HepG2 (cell line): ENCODE data around the gene CARD16. TPM values are rescaled to one million over a fixed set of nuclear protein-coding genes. Genes with fewer than 3 reads are reported as not detected.

Experiments
- ATF3 ChIP-seq: sonication (generic); formaldehyde crosslinking; IDR thresholded peaks from 2 replicates; pipeline ENCODE4 v1.4.0; 2020; ENCODE audit warnings: missing genetic modification reagents
- ATF6 ChIP-seq: sonication (generic); formaldehyde crosslinking; conservative IDR thresholded peaks from 2 replicates; pipeline ENCODE4 v1.4.0; 2020; ENCODE audit warnings: missing genetic modification reagents
- CREB1 ChIP-seq, 2 experiments: fragments of 450-650 bp in 1 of 2; IDR thresholded peaks; 2 replicates each; pipeline ENCODE4 v1.6.1; 2016 to 2017; ENCODE audit warnings: control low read depth in 1 of 2, mild to moderate bottlenecking in 1 of 2, missing compliant biosample characterization in 1 of 2, missing genetic modification characterization in 1 of 2
- EHMT2 ChIP-seq: fragments of 200-600 bp; sonication (generic); IDR thresholded peaks from 2 replicates; pipeline ENCODE4 v1.7.0; 2017; ENCODE audit warnings: antibody characterized with exemption, low read depth, low read length, borderline replicate concordance
- FIP1L1 ChIP-seq: fragments of 200-400 bp; formaldehyde crosslinking; IDR thresholded peaks from 2 replicates; pipeline ENCODE4 v1.6.1; 2018; ENCODE audit warnings: low read depth, mild to moderate bottlenecking, low read length, moderate library complexity, borderline replicate concordance; ENCODE audit not compliant: insufficient read depth
- FOXA1 ChIP-seq, 2 experiments: fragments of 450-650 bp in 1 of 2; sonication (generic) in 1 of 2; formaldehyde crosslinking in 1 of 2; IDR thresholded peaks; 2 replicates each; pipeline versions ENCODE4 v1.4.0 to v1.6.1; 2016 to 2020; ENCODE audit warnings: missing genetic modification reagents in 1 of 2
- PAX8 ChIP-seq: sonication (generic); formaldehyde crosslinking; IDR thresholded peaks from 2 replicates; pipeline ENCODE4 v1.8.0; 2022; ENCODE audit warnings: mild to moderate bottlenecking, missing genetic modification reagents, borderline replicate concordance
- PAXIP1 ChIP-seq: sonication (generic); formaldehyde crosslinking; conservative IDR thresholded peaks from 2 replicates; pipeline ENCODE4 v1.4.0; 2020; ENCODE audit warnings: mild to moderate bottlenecking, missing genetic modification reagents, moderate library complexity
- REPIN1 ChIP-seq: sonication (generic); formaldehyde crosslinking; IDR thresholded peaks from 2 replicates; pipeline ENCODE4 v1.8.0; 2022; ENCODE audit warnings: missing genetic modification reagents, low read depth, mild to moderate bottlenecking, borderline replicate concordance
- SPEN ChIP-seq: sonication (generic); formaldehyde crosslinking; IDR thresholded peaks from 2 replicates; pipeline ENCODE4 v1.5.1; 2020; ENCODE audit warnings: low read depth, mild to moderate bottlenecking, missing genetic modification reagents
- ZNF160 ChIP-seq: sonication (generic); formaldehyde crosslinking; IDR thresholded peaks from 2 replicates; pipeline ENCODE4 v1.8.0; 2022; ENCODE audit warnings: mild to moderate bottlenecking, inconsistent platforms, missing genetic modification reagents
- ZNF234 ChIP-seq: sonication (generic); formaldehyde crosslinking; conservative IDR thresholded peaks from 2 replicates; pipeline ENCODE4 v1.5.1; 2020; ENCODE audit warnings: mild to moderate bottlenecking, missing genetic modification reagents
- ZNF276 ChIP-seq: sonication (generic); formaldehyde crosslinking; IDR thresholded peaks from 2 replicates; pipeline ENCODE4 v1.4.0; 2020; ENCODE audit warnings: mild to moderate bottlenecking, low read depth, missing genetic modification reagents
- ZNF382 ChIP-seq: sonication (generic); formaldehyde crosslinking; IDR thresholded peaks from 2 replicates; pipeline ENCODE4 v1.5.0; 2020; ENCODE audit warnings: missing genetic modification reagents, mild to moderate bottlenecking, borderline replicate concordance
- ZNF557 ChIP-seq: sonication (generic); formaldehyde crosslinking; IDR thresholded peaks from 2 replicates; pipeline ENCODE4 v1.4.0; 2020; ENCODE audit warnings: missing genetic modification reagents
- ZNF597 ChIP-seq: sonication (generic); formaldehyde crosslinking; IDR thresholded peaks from 2 replicates; pipeline ENCODE4 v1.5.0; 2020; ENCODE audit warnings: missing genetic modification reagents
- ZNF781 ChIP-seq: sonication (generic); formaldehyde crosslinking; IDR thresholded peaks from 2 replicates; pipeline ENCODE4 v1.5.1; 2020; ENCODE audit warnings: borderline replicate concordance, mild to moderate bottlenecking, missing genetic modification reagents; ENCODE audit errors: not compliant biosample characterization
- ZNF879 ChIP-seq: sonication (generic); formaldehyde crosslinking; IDR thresholded peaks from 2 replicates; pipeline ENCODE4 v1.8.1; 2023; ENCODE audit warnings: missing genetic modification reagents
- polyA plus RNA-seq, 8 experiments: library from polyadenylated mRNA; depleted of rRNA in 3 of 8; stranded (reverse) in 7 of 8; unstranded in 1 of 8; fragments of >200 nt; fragmentation: Illumina TruSeq in 4 of 8; extraction: Trizol in 4 of 8; gene quantifications; 2 replicates each; pipeline versions ENCODE4 v1.2.1 to v1.2.3, GENCODE V29; 2011 to 2016; ENCODE audit warnings: low read depth in 4 of 8, missing spikeins in 1 of 8, mixed read lengths in 1 of 8; ENCODE audit not compliant: insufficient read depth in 1 of 8
- total RNA-seq, 5 experiments: library from RNA; depleted of rRNA; stranded (reverse); fragments of >200 nt; fragmentation: Illumina TruSeq; extraction: Trizol; gene quantifications; 2 replicates each; pipeline ENCODE4 v1.2.3, GENCODE V29; 2016; ENCODE audit warnings: low read depth in 1 of 5

The CARD16 gene
- total and polyA plus RNA-seq, 2 of the 13 experiments (the other 11 are each of a cell fraction or from before 2014, with no cell fraction given), result 0.34 TPM; not detected in 1

- TF ChIP-seq SPEN (CRISPR knock-in tag), result peak; percentile 50; the same call in 1 of the 2 replicates
- TF ChIP-seq ATF3, result peak; percentile 87
- TF ChIP-seq ATF6, result 0 out of 2 replicates have a peak, but pooled peaks have one; percentile 51
- TF ChIP-seq ZNF781 (CRISPR knock-in tag), result no peak
- TF ChIP-seq ZNF382 (CRISPR knock-in tag), result no peak
- peak; percentile 84; the same call in 1 of the 2 replicates for TF ChIP-seq ZNF557 (CRISPR knock-in tag)
- TF ChIP-seq ZNF160 (CRISPR knock-in tag), result peak; percentile 35; the same call in 1 of the 2 replicates
- no peak for TF ChIP-seq ZNF597
- TF ChIP-seq ZNF276 (CRISPR knock-in tag), result no peak
- 0 out of 2 replicates have a peak, but pooled peaks have one; percentile 10 for TF ChIP-seq CREB1 (IDR thresholded peaks at IDR 0.05)
- TF ChIP-seq CREB1 (CRISPR knock-in tag; IDR thresholded peaks at IDR 0.05), result peak; percentile 52; the same call in 1 of the 2 replicates
- peak; percentile 81; the same call in 1 of the 2 replicates for TF ChIP-seq ZNF234 (CRISPR knock-in tag)
- TF ChIP-seq PAXIP1 (CRISPR knock-in tag), result peak; percentile 94
- peak; percentile 75 for TF ChIP-seq FOXA1 (IDR thresholded peaks at IDR 0.05)
- TF ChIP-seq FOXA1 (CRISPR knock-in tag; IDR thresholded peaks at IDR 0.05), result peak; percentile 95
- TF ChIP-seq REPIN1, result peak; percentile 67; the same call in 1 of the 2 replicates
- peak; percentile 91; the same call in 1 of the 2 replicates for TF ChIP-seq EHMT2
- no peak for TF ChIP-seq ZNF879 (CRISPR knock-in tag)
- TF ChIP-seq FIP1L1, result no peak
- no peak for TF ChIP-seq PAX8 (CRISPR knock-in tag)
These were observed 1.9 kb upstream of the CARD16 start (continued) for GRCh38 chr11:105046898-105047579.
